HepG2 (cell line): ENCODE results near the gene SPTBN2. TPM values are rescaled to one million over a fixed set of nuclear protein-coding genes. Genes with fewer than 3 reads are reported as not detected.

Source experiments
- CHCHD3 ChIP-seq: sonication (generic); formaldehyde crosslinking; IDR thresholded peaks from 2 replicates; pipeline ENCODE4 v1.8.0; 2022; ENCODE audit warnings: mild to moderate bottlenecking, missing genetic modification reagents, moderate library complexity
- EED ChIP-seq: sonication (generic); formaldehyde crosslinking; IDR thresholded peaks from 2 replicates; pipeline ENCODE4 v1.5.0; 2020; ENCODE audit warnings: mild to moderate bottlenecking, missing genetic modification reagents
- GABPA ChIP-seq, 2 experiments: IDR thresholded peaks; 2 replicates each; pipeline ENCODE4 v1.6.1; 2011 to 2016; ENCODE audit warnings: low read depth in 2 of 2, low read length in 1 of 2, missing biosample characterization in 1 of 2, missing genetic modification characterization in 1 of 2
- GPBP1L1 ChIP-seq: sonication (generic); formaldehyde crosslinking; IDR thresholded peaks from 2 replicates; pipeline ENCODE4 v1.5.0; 2020; ENCODE audit warnings: mild to moderate bottlenecking, missing genetic modification reagents
- IRF1 ChIP-seq: sonication (generic); formaldehyde crosslinking; IDR thresholded peaks from 2 replicates; pipeline ENCODE4 v1.4.0; 2020; ENCODE audit warnings: low read depth, mild to moderate bottlenecking, missing genetic modification reagents
- KAT8 ChIP-seq: IDR thresholded peaks from 2 replicates; pipeline ENCODE4 v1.6.1; 2016; ENCODE audit warnings: missing genetic modification reagents, missing compliant biosample characterization
- MAX ChIP-seq: IDR thresholded peaks from 2 replicates; pipeline ENCODE4 v1.6.1; 2012; ENCODE audit warnings: inconsistent platforms
- MBNL3 ChIP-seq: fragments of 250-450 bp; sonication (Bioruptor Pico); conservative IDR thresholded peaks from 2 replicates; pipeline ENCODE4 v1.8.0; 2022; ENCODE audit warnings: mild to moderate bottlenecking, inconsistent platforms
- MZF1 ChIP-seq: sonication (generic); formaldehyde crosslinking; IDR thresholded peaks from 2 replicates; pipeline ENCODE4 v1.8.1; 2023; ENCODE audit warnings: mild to moderate bottlenecking, missing genetic modification reagents, borderline replicate concordance
- NFYB ChIP-seq: sonication (generic); formaldehyde crosslinking; IDR thresholded peaks from 2 replicates; pipeline ENCODE4 v1.4.0; 2020; ENCODE audit warnings: missing genetic modification reagents
- NR2F6 ChIP-seq, 2 experiments: IDR thresholded peaks; 2 replicates each; pipeline ENCODE4 v1.6.1; 2016; ENCODE audit warnings: antibody characterized with exemption in 1 of 2, mild to moderate bottlenecking in 1 of 2
- PAF1 ChIP-seq: IDR thresholded peaks from 2 replicates; pipeline ENCODE4 v1.6.1; 2016; ENCODE audit warnings: missing genetic modification reagents, missing compliant biosample characterization
- SMAD1 ChIP-seq: sonication (generic); formaldehyde crosslinking; IDR thresholded peaks from 2 replicates; pipeline ENCODE4 v1.4.0; 2020; ENCODE audit warnings: missing genetic modification reagents, low read depth, mild to moderate bottlenecking, borderline replicate concordance
- YY1 ChIP-seq: IDR thresholded peaks from 2 replicates; pipeline ENCODE4 v1.6.1; 2011; ENCODE audit warnings: low read length, low read depth, moderate library complexity, mild to moderate bottlenecking; ENCODE audit not compliant: insufficient read depth, insufficient replicate concordance
- ZFP91 ChIP-seq: sonication (generic); formaldehyde crosslinking; IDR thresholded peaks from 2 replicates; pipeline ENCODE4 v1.9.0; 2022; ENCODE audit warnings: missing genetic modification reagents, mild to moderate bottlenecking, borderline replicate concordance
- ZFX ChIP-seq: sonication (generic); formaldehyde crosslinking; IDR thresholded peaks from 2 replicates; pipeline ENCODE4 v1.4.0; 2020; ENCODE audit warnings: mild to moderate bottlenecking, low read depth, missing genetic modification reagents, moderate library complexity
- ZNF17 ChIP-seq: sonication (generic); formaldehyde crosslinking; IDR thresholded peaks from 2 replicates; pipeline ENCODE4 v1.5.0; 2020; ENCODE audit warnings: mild to moderate bottlenecking, missing genetic modification reagents
- ZNF292 ChIP-seq: sonication (generic); formaldehyde crosslinking; IDR thresholded peaks from 2 replicates; pipeline ENCODE4 v1.8.1; 2022; ENCODE audit warnings: mild to moderate bottlenecking, low read depth, missing genetic modification reagents, borderline replicate concordance
- ZNF335 ChIP-seq: sonication (generic); formaldehyde crosslinking; IDR thresholded peaks from 2 replicates; pipeline ENCODE4 v1.4.0; 2020; ENCODE audit warnings: missing genetic modification reagents
- ZNF558 ChIP-seq: sonication (generic); formaldehyde crosslinking; IDR thresholded peaks from 2 replicates; pipeline ENCODE4 v1.9.0; 2022; ENCODE audit warnings: mild to moderate bottlenecking, missing genetic modification reagents, borderline replicate concordance
- ZNF570 ChIP-seq: sonication (generic); formaldehyde crosslinking; IDR thresholded peaks from 2 replicates; pipeline ENCODE4 v1.4.0; 2020; ENCODE audit warnings: mild to moderate bottlenecking, missing genetic modification reagents, borderline replicate concordance
- ZNF770 ChIP-seq: sonication (generic); formaldehyde crosslinking; IDR thresholded peaks from 2 replicates; pipeline ENCODE4 v1.5.0; 2020; ENCODE audit warnings: mild to moderate bottlenecking, missing genetic modification reagents
- ZNF83 ChIP-seq: sonication (generic); formaldehyde crosslinking; IDR thresholded peaks from 2 replicates; pipeline ENCODE4 v1.4.0; 2020; ENCODE audit warnings: missing genetic modification reagents, mild to moderate bottlenecking, borderline replicate concordance
- polyA plus RNA-seq, 8 experiments: library from polyadenylated mRNA; depleted of rRNA in 3 of 8; stranded (reverse) in 7 of 8; unstranded in 1 of 8; fragments of >200 nt; fragmentation: Illumina TruSeq in 4 of 8; extraction: Trizol in 4 of 8; gene quantifications; 2 replicates each; pipeline versions ENCODE4 v1.2.1 to v1.2.3, GENCODE V29; 2011 to 2016; ENCODE audit warnings: low read depth in 4 of 8, missing spikeins in 1 of 8, mixed read lengths in 1 of 8; ENCODE audit not compliant: insufficient read depth in 1 of 8
- total RNA-seq, 5 experiments: library from RNA; depleted of rRNA; stranded (reverse); fragments of >200 nt; fragmentation: Illumina TruSeq; extraction: Trizol; gene quantifications; 2 replicates each; pipeline ENCODE4 v1.2.3, GENCODE V29; 2016; ENCODE audit warnings: low read depth in 1 of 5

The SPTBN2 gene
- total and polyA plus RNA-seq, 2 of the 13 experiments (the other 11 are each of a cell fraction or from before 2014, with no cell fraction given) = 0.65 to 4.0 TPM

GRCh38 chr11:66727282-66728037 is 1.6 kb downstream of the SPTBN2 start (continued):
- TF ChIP-seq ZNF335 (0 out of 2 replicates have a peak, but pooled peaks have one; percentile 51), ZFX (CRISPR knock-in tag) (peak; percentile 39; the same call in 1 of the 2 replicates), SMAD1 (CRISPR knock-in tag) (no peak), ZFP91 (CRISPR knock-in tag) (no peak), MZF1 (no peak), ZNF770 (no peak), ZNF570 (CRISPR knock-in tag) (no peak), YY1 (no peak), MAX (peak; percentile 63), ZNF558 (CRISPR knock-in tag) (no peak), ZNF292 (no peak), KAT8 (no peak), NFYB (CRISPR knock-in tag) (no peak), ZNF17 (no peak), MBNL3 (CRISPR knock-in tag) (no peak), CHCHD3 (CRISPR knock-in tag) (no peak), NR2F6 (IDR thresholded peaks at IDR 0.05) (no peak), NR2F6 (CRISPR knock-in tag; IDR thresholded peaks at IDR 0.05) (no peak), GABPA (IDR thresholded peaks at IDR 0.05; ENCODE audit: low read depth, low read length) (0 out of 2 replicates have a peak, but pooled peaks have one; percentile 20), GABPA (CRISPR knock-in tag; IDR thresholded peaks at IDR 0.05; ENCODE audit: low read depth) (no peak), EED (CRISPR knock-in tag) (no peak; the same call in 1 of the 2 replicates), ZNF83 (CRISPR knock-in tag) (no peak), PAF1 (CRISPR knock-in tag) (no peak), IRF1 (CRISPR knock-in tag) (no peak), GPBP1L1 (CRISPR knock-in tag) (no peak)
